ENCODE measurements around the gene PEAK3. TPM values are rescaled to one million over a fixed set of nuclear protein-coding genes. Genes with fewer than 3 reads are reported as not detected.
A peak's percentile ranks its signal among the peaks of the same experiment; 100 is the strongest.

The PEAK3 gene
- total RNA-seq, 3 donors from 2014 or later = 1.8 TPM; not detected in 2

GRCh38 chr19:2328401-2329148 is 46.6 kb upstream of the PEAK3 start, which contains the start of the genes LSM7 and SPPL2B:
Gene LSM7, minus strand, starts transcription at chr19:2328586. Its CDS starts 20 bp downstream, at chr19:2328566.
Gene SPPL2B, plus strand, starts transcription at chr19:2328684. Its CDS starts 26 bp downstream, at chr19:2328710.
- peaks cover 12 to 15% of the 10 kb centered on the region in 2 donors for H3K4me1 ChIP-seq
- intact Hi-C loops (cut with DNase I; ENCODE audit: low total_unique reads) = no loop called here
- peak within 1 kb of the TSS; percentile 87 to 91 for H3K27ac ChIP-seq
- H3K4me3 ChIP-seq = peak within 1 kb of the TSS; percentile 96 to 97 (median 97)
- H3K27me3 ChIP-seq = no peaks in the 10 kb centered on the region
- H3K36me3 ChIP-seq = no peaks in the 10 kb centered on the region
- TF ChIP-seq CTCF (IDR thresholded peaks at IDR 0.05) (no peak), POLR2AphosphoS5 (IDR thresholded peaks at IDR 0.05) (peak; percentile 75 to 86 (median 81)), POLR2A (IDR thresholded peaks at IDR 0.05) (peak; percentile 39)
- peak; percentile 87 to 89 for DNase-seq (ENCODE audit: low spot score in 2 of 2)
- H3K9me3 ChIP-seq = no peaks in the 10 kb centered on the region

- TF ChIP-seq POLR2A (IDR thresholded peaks at IDR 0.05) = no peak
- TF ChIP-seq POLR2AphosphoS5 (IDR thresholded peaks at IDR 0.05) = no peak
- no peak for TF ChIP-seq CTCF (IDR thresholded peaks at IDR 0.05)
- no peaks in the 10 kb centered on the region for H3K36me3 ChIP-seq
- no peaks in the 10 kb centered on the region for H3K27me3 ChIP-seq
- no peak for DNase-seq (ENCODE audit: low spot score in 2 of 2)
- peak overlapping the region; percentile 96 to 97 (median 97) for H3K4me3 ChIP-seq
- intact Hi-C loops (cut with DNase I; ENCODE audit: low total_unique reads) = no loop called here
- H3K9me3 ChIP-seq = no peaks in the 10 kb centered on the region
- peak overlapping the region; percentile 87 to 91 for H3K27ac ChIP-seq
- H3K4me1 ChIP-seq = peaks cover 12 to 15% of the 10 kb centered on the region in 2 donors
Measured at GRCh38 chr19:2327773-2328400, 45.9 kb upstream of the PEAK3 start.

GRCh38 chr19:2326699-2327360 is 44.9 kb upstream of the PEAK3 start:
- H3K4me3 ChIP-seq = peak overlapping the region in 1 of 3 donors; percentile 97

GRCh38 chr19:2325281-2326046 is 43.5 kb upstream of the PEAK3 start:
- H3K4me1 ChIP-seq = peaks cover 7 to 9% of the 10 kb centered on the region in 2 donors
- no peak overlapping the region for H3K27ac ChIP-seq
- no peaks in the 10 kb centered on the region for H3K9me3 ChIP-seq
- no peak overlapping the region for H3K4me3 ChIP-seq
- intact Hi-C loops (cut with DNase I; ENCODE audit: low total_unique reads) = no loop called here
- TF ChIP-seq POLR2AphosphoS5 (IDR thresholded peaks at IDR 0.05) (no peak), POLR2A (IDR thresholded peaks at IDR 0.05) (no peak), CTCF (IDR thresholded peaks at IDR 0.05) (no peak)
- no peaks in the 10 kb centered on the region for H3K27me3 ChIP-seq
- no peak for DNase-seq (ENCODE audit: low spot score in 2 of 2)
- H3K36me3 ChIP-seq = no peaks in the 10 kb centered on the region

More at GRCh38 chr19:2326699-2327360, 44.9 kb upstream of the PEAK3 start:
- no peaks in the 10 kb centered on the region for H3K27me3 ChIP-seq
- no peaks in the 10 kb centered on the region for H3K9me3 ChIP-seq
- H3K4me1 ChIP-seq = peaks cover 7 to 9% of the 10 kb centered on the region in 2 donors
- intact Hi-C loops (cut with DNase I; ENCODE audit: low total_unique reads) = no loop called here
- no peaks in the 10 kb centered on the region for H3K36me3 ChIP-seq
- no peak for TF ChIP-seq POLR2AphosphoS5 (IDR thresholded peaks at IDR 0.05)
- no peak for TF ChIP-seq CTCF (IDR thresholded peaks at IDR 0.05)
- TF ChIP-seq POLR2A (IDR thresholded peaks at IDR 0.05) = no peak
- no peak for DNase-seq (ENCODE audit: low spot score in 2 of 2)
- no peak overlapping the region for H3K27ac ChIP-seq

All from breast epithelium (tissue), 4 donors.